HG03460 (cell line): ENCODE results near the gene GID8.

Source experiments
- ATAC-seq: cut with Tn5 transposase; IDR thresholded peaks from one replicate; pipeline ENCODE4 v1.9.1; 2021; ENCODE audit not compliant: unreplicated experiment

Gene GID8

DNA sequence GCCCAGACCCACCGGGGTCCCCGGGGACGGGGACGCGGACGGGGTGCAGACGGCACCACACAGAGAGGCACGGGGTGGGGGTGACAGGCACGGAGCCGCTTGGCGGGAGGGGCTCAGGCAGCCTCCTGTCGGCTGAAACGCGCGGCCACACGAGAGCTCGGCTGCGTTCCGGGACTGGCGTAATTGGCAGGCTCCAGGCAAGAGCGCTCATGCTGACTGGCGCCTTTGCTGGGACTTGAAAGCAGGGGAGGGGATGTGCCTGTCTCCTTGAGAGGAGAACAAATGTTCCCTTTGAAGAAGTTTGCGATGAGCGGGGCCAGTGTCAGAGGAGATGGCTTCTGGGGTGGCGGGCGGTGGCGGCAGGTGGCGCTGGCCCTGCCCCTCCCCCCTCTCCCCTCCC lies 43.0 kb downstream of the GID8 start:
- ATAC-seq = no peak

- ATAC-seq = no peak
Observed at GRCh38 chr20:62982124-62983075, 44.5 kb downstream of the GID8 start.

DNA sequence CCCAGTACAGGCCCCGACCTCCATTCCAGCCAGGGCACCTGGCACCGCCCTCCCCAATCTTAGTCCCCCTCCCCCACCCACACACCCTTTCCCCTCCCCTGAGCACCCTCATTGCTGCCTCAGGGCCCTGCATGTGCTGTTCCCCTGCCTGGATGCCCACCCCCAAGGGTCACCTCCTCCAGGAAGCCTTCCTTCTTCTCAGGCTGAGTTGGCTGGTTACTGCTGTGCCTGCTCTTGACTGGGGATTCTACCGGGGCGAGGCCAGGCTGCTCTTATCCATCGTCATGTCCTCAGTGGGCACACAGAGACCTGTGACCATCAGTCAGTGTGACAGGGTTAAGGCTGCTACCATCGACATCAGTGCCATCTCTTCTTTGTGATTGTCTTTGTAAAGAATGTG lies 45.3 kb downstream of the GID8 start:
- no peak for ATAC-seq

DNA sequence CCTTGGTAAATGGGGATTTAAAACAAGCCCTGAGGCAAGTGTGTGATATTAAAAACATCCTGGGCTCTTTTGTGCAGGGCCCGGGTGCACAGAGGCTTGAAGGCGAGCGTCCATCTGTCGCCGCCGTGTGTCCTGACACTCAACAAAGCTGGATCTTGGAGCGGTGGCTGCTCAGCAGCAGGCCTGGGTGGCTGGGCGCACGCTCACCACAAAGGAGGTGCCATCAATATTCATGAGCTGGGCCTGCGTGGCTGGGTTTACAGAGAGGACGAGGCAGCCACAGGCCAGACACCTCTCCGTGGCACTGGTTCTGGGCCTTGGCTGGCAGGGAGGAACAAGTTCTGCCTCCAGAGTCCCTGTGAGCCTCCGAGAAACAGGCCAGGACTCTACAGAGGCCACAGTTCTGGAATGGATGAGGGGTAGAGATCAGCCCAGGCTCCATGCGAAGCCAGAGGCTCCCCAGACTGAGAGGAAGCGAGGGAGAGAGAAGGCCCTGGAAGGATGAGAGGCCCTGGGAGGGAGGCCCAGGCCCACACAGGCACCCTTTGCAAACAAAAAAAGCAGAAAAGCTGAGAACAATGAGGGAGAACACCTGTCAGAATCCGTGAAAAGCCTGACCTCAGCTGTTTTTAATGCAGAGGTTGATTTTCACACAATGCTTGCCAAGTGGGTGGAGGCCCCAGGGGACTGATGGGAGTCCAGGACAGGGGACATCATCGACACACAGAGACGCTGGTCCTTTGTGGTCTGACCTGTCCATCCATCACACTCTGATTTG lies 46.9 kb downstream of the GID8 start:
- ATAC-seq = no peak

GRCh38 chr20:62985444-62985778 lies 47.5 kb downstream of the GID8 start:
- ATAC-seq = no peak

DNA sequence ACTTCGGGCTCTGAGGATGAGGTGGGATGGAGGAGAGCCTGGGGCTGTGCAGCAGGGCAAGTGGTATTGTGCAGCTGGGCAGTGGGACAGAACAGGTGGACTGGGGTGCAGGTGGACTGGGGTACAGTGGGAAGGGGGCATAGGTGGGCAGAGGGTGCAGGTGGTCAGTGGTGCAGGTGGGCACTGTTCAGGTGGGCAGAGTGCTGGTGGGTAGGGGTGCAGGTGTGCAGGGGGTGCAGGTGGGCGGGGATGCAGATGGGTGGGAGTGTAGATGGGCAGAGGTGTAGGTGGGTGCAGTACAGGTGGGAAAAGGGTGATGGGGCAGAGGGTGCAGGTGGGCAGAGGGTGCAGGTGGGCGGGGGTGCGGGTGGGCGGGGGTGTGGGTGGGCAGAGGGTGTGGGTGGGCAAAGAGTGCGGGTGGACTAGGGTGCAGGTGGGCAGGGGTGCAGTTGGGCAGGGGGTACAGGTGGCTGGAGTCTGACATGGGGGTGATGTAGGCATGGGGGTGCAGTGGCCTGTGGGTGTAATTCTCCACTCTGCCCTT lies 48.4 kb downstream of the GID8 start:
- ATAC-seq = no peak

DNA sequence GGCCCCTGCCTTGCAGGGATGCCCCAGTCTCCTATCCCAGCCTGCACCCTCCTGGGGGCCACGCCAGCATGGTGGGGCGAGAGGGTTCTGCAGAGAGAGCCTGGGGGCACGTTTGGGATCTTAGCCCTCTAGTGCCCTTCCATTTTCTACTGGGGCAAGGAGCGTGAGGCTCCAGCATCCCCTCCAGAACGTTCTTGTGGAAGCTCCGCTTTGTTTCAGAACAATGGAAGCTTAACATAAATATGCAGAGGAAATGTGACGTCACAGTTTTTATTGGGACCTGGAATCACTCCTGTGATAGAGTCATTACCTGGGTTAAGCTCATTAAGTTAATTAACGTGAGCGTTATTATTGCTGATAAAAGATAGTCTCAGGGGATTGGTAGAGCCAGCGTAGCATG lies 49.2 kb downstream of the GID8 start:
- ATAC-seq = no peak

DNA sequence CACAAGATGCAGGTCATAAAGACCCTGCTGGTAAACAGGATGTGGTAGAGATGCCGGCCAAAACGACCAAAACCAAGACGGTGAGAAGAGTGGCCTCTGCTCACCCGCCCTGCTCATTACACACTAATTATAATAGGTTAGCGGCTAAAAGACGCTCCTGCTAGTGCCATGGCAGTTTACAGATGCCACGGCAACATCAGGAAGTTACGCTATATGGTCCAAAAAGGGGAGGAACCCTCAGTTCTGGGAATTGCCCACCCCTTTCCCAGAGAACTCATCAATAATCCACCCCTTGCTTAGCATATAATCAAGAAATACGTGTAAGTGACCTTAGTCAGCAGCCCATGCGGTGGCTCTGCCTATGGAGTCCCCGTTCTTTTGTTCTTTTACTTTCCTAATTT lies 51.3 kb downstream of the GID8 start:
- ATAC-seq = no peak

GRCh38 chr20:62990306-62990825 lies 52.4 kb downstream of the GID8 start:
- ATAC-seq = no peak

DNA sequence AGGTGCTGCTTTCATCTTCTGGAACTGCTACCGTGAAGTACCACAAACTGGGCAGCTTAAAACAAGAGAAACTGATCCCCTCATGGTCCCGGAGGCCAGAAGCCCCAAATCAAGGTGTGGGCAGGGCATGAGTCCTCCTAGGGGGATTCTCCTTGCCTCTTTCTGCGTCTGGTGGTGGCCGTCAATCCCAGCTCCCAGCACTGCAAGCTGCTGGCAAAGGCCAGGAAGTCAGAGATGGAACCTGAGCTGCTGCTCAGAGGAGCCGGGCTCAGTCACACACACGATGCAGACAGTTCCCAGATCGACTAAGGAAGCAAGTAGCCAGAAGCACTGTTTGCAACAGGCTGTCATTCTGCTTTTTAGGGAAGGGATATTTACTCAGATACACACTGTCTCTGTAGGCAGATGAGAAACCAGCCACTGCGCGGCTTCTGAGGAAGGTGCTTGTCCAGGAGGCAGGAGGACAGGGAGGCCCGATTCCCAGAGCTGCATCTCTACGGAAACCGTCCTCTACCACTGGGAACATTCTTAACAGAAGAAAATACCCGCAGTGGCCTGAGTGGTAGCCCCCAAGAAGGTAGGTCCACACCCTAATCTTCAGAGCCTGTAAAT lies 53.4 kb downstream of the GID8 start:
- ATAC-seq = no peak

- ATAC-seq = no peak
Observed at GRCh38 chr20:62991863-62992262, 53.9 kb downstream of the GID8 start.

DNA sequence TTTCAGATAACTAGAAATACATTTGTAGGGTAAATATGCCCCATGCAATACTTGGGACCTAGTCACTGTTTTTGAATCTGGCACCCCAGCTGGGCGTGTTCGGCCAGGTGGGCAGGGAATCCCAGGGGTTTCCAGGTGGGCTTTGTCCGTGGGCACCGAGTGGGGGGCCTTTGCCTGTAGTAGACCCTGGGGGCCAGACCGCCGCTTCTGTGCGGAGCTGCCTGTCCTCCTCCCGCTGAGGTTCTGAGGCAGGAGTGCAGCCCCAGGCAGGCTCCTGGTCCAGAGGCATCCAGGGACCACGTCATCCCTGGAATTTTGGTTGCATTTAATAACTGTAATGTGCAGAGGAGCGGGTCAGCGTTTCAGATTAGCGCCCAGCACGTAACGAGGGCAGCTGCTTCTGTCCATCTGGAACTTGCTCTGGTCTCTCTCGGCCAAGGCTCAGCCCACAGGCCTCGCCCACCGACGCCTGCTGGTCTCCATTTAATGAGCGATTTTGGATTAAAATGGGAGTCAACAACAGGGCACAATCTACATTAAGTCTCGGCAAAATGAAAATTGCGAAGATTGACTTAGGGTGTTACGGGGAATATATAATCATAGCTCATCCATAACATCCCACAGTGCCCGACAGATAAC lies 56.0 kb downstream of the GID8 start:
- ATAC-seq = no peak

- ATAC-seq = no peak
Observed at GRCh38 chr20:62994869-62995281, 56.9 kb downstream of the GID8 start.

- no peak for ATAC-seq
Observed at GRCh38 chr20:62995481-62995880, 57.5 kb downstream of the GID8 start.

GRCh38 chr20:62995898-62996595 lies 58.1 kb downstream of the GID8 start:
- no peak for ATAC-seq

DNA sequence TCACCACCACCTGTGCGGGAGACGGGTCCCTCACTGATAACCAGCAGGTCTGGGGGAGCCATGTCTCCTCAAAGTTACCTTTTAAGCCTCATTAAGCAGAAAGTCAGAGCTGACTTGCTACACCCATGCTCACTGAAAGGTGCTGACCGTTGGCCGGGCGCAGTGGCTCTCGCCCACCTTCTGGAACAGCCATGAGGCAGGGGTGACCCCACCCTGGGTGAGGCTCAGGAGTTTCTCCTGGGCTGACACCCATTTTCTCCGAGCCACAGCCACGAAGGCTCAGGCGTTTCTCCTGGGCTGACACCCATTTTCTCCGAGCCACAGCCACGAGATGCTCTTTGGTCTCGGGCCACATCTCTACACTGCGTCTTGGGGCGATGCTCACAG lies 58.6 kb downstream of the GID8 start:
- no peak for ATAC-seq

DNA sequence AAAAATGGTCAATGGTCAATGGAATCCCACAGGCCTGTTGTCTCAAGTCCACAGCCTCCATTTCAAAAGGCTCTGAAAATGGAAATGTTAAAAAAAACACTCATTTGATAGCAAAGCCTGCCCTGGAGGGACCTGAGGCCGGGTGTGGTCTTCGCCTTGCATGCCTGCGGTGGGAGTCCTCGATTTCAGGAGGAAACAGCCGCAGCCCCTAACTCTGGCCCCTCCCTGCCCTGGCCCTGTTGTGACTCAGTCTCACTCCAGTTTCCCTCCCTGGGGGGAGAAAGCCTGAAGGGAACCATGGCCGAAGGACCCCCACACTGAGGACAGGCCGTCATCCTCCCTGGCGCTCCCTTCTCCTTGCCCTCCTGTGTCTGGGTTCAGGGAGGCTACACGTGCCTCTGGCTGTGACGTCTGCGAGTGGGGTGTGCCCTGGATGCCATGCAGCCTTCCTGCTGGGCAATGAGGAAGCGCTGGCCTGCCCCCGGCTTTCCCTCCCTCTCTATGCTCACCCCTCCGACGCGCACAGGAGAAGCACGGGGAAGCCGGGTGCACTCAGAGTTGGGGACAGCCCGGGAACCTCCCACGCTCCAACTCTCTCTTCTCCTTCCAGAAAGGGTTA lies 59.6 kb downstream of the GID8 start:
- ATAC-seq = no peak
